Measurements from ENCODE around the gene C11orf87. TPM values are rescaled to one million over a fixed set of nuclear protein-coding genes. Genes with fewer than 3 reads are reported as not detected.

C11orf87 gene
- polyA plus RNA-seq, 1 of the 3 experiments (the other 2 are of a cell fraction): 0.36 TPM

- Histone ChIP-seq H2AFZ (ENCODE audit: low read depth) (no peak overlapping the region), H3F3A (replicated peaks; ENCODE audit: insufficient read depth) (no peaks in the 10 kb centered on the region), H3K9me3 (no peaks in the 10 kb centered on the region), H3K79me2 (ENCODE audit: insufficient read depth) (no peaks in the 10 kb centered on the region), H3K4me3 (ENCODE audit: low read depth in 2 of 2, low read length in 1 of 2) (no peak overlapping the region), H3K9me2 (no peaks in the 10 kb centered on the region), H3K9ac (no peak overlapping the region), H3K4me2 (no peak overlapping the region), H3K36me3 (replicated peaks in 1 of 2; ENCODE audit: control insufficient read depth in 1 of 2, insufficient read depth in 2 of 2, low read length in 1 of 2) (no peaks in the 10 kb centered on the region), H3K27ac (ENCODE audit: low read depth in 2 of 2, low read length in 1 of 2) (no peak overlapping the region), H3K4me1 (ENCODE audit: control insufficient read depth in 1 of 2, insufficient read depth in 2 of 2, low read depth in 1 of 2, low read length in 1 of 2) (no peaks in the 10 kb centered on the region), H3K27me3 (ENCODE audit: insufficient read depth) (no peaks in the 10 kb centered on the region), H4K20me1 (ENCODE audit: insufficient read depth) (no peaks in the 10 kb centered on the region)
- POLR2A ChIA-PET: no interaction called here
- 85% methylated on average over 1 of the region's 1 CpG for WGBS (ENCODE audit: low lambda C conversion rate)
- CTCF ChIA-PET: interaction anchor here (1.2 kb wide), 1 partner anchor 344 kb away, joined by 3 read pairs; no protein-coding TSS in a partner anchor
- no peak for TF ChIP-seq ELF1 (IDR thresholded peaks at IDR 0.05)
- DNase-seq: no peak
Measured at GRCh38 chr11:109383306-109383705, 38.7 kb upstream of the C11orf87 start.

DNA sequence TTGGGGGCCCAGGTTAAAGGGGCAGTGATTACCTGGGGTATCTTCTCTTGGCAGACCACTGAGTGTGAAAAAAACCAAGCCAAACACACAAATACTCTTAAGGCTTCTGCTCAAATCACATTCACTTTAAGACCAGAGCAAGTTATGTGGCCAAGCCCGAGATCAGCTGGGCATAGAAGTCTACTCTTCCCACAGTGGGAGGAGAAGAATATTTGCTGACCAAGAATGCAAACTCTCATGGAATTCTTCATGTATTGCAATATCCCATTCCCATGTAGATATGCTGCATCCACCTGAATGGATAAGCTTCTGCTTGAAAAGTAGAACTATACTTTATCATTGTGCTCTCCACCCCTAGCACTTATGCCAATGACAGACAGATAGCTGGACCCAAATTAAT, 37.1 kb upstream of the C11orf87 start:
- no peak overlapping the region for H3K4me3 ChIP-seq (ENCODE audit: low read depth in 2 of 2, low read length in 1 of 2)
- no peak overlapping the region for H3K4me2 ChIP-seq
- H3K27ac ChIP-seq (ENCODE audit: low read depth in 2 of 2, low read length in 1 of 2): no peak overlapping the region
- peaks cover 0 to 2% of the 10 kb centered on the region in 2 experiments; a peak in 1 of 4 replicates for H3K4me1 ChIP-seq (ENCODE audit: control insufficient read depth in 1 of 2, insufficient read depth in 2 of 2, low read depth in 1 of 2, low read length in 1 of 2)
- H3F3A ChIP-seq (replicated peaks; ENCODE audit: insufficient read depth): no peaks in the 10 kb centered on the region
- CTCF ChIA-PET: no interaction called here
- H3K36me3 ChIP-seq (replicated peaks in 1 of 2; ENCODE audit: control insufficient read depth in 1 of 2, insufficient read depth in 2 of 2, low read length in 1 of 2): no peaks in the 10 kb centered on the region
- H3K9me2 ChIP-seq: no peaks in the 10 kb centered on the region
- no peaks in the 10 kb centered on the region for H4K20me1 ChIP-seq (ENCODE audit: insufficient read depth)
- TF ChIP-seq FOXM1 (IDR thresholded peaks at IDR 0.05; ENCODE audit: low read depth) (no peak), JUND (IDR thresholded peaks at IDR 0.05) (no peak)
- POLR2A ChIA-PET: no interaction called here
- H3K9ac ChIP-seq: no peak overlapping the region
- no peaks in the 10 kb centered on the region for H3K79me2 ChIP-seq (ENCODE audit: insufficient read depth)
- 23% methylated on average over 1 of the region's 1 CpG for WGBS (ENCODE audit: low lambda C conversion rate)
- H2AFZ ChIP-seq (ENCODE audit: low read depth): no peak overlapping the region
- no peaks in the 10 kb centered on the region for H3K9me3 ChIP-seq
- no peaks in the 10 kb centered on the region for H3K27me3 ChIP-seq (ENCODE audit: insufficient read depth)
- DNase-seq: no peak

GRCh38 chr11:109388982-109389381, 33.0 kb upstream of the C11orf87 start:
- Histone ChIP-seq H3K9me3 (no peaks in the 10 kb centered on the region), H3K9ac (no peak overlapping the region), H3K9me2 (no peaks in the 10 kb centered on the region), H3K27me3 (ENCODE audit: insufficient read depth) (no peaks in the 10 kb centered on the region), H2AFZ (ENCODE audit: low read depth) (no peak overlapping the region), H3K36me3 (replicated peaks in 1 of 2; ENCODE audit: control insufficient read depth in 1 of 2, insufficient read depth in 2 of 2, low read length in 1 of 2) (no peaks in the 10 kb centered on the region), H3K4me3 (ENCODE audit: low read depth in 2 of 2, low read length in 1 of 2) (no peak overlapping the region), H3K79me2 (ENCODE audit: insufficient read depth) (no peaks in the 10 kb centered on the region), H3K27ac (ENCODE audit: low read depth in 2 of 2, low read length in 1 of 2) (no peak overlapping the region), H3F3A (replicated peaks; ENCODE audit: insufficient read depth) (no peaks in the 10 kb centered on the region), H3K4me2 (no peak overlapping the region), H3K4me1 (ENCODE audit: control insufficient read depth in 1 of 2, insufficient read depth in 2 of 2, low read depth in 1 of 2, low read length in 1 of 2) (peaks cover 0 to 2% of the 10 kb centered on the region in 2 experiments; a peak in 1 of 4 replicates), H4K20me1 (ENCODE audit: insufficient read depth) (no peaks in the 10 kb centered on the region)
- TF ChIP-seq, protein P1, sequence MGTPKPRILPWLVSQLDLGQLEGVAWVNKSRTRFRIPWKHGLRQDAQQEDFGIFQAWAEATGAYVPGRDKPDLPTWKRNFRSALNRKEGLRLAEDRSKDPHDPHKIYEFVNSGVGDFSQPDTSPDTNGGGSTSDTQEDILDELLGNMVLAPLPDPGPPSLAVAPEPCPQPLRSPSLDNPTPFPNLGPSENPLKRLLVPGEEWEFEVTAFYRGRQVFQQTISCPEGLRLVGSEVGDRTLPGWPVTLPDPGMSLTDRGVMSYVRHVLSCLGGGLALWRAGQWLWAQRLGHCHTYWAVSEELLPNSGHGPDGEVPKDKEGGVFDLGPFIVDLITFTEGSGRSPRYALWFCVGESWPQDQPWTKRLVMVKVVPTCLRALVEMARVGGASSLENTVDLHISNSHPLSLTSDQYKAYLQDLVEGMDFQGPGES (IDR thresholded peaks at IDR 0.05; ENCODE audit: low read depth, low read length): no peak
- no peak for TF ChIP-seq FOXM1 (IDR thresholded peaks at IDR 0.05; ENCODE audit: low read depth)
- no peak for TF ChIP-seq RXRA (IDR thresholded peaks at IDR 0.05; ENCODE audit: borderline replicate concordance, low read depth)
- TF ChIP-seq SIN3A (IDR thresholded peaks at IDR 0.05; ENCODE audit: borderline replicate concordance, low read depth, low read length): no peak
- no peak for TF ChIP-seq JUND (IDR thresholded peaks at IDR 0.05)
- no peak for TF ChIP-seq MEF2A (IDR thresholded peaks at IDR 0.05; ENCODE audit: borderline replicate concordance, low read depth)
- TF ChIP-seq MAX (IDR thresholded peaks at IDR 0.05; ENCODE audit: low read depth): no peak
- TF ChIP-seq GABPA (IDR thresholded peaks at IDR 0.05; ENCODE audit: low read depth): no peak
- no peak for TF ChIP-seq ELF1 (IDR thresholded peaks at IDR 0.05)
- TF ChIP-seq NFIC (IDR thresholded peaks at IDR 0.05; ENCODE audit: borderline replicate concordance): no peak
- TF ChIP-seq, protein P2, sequence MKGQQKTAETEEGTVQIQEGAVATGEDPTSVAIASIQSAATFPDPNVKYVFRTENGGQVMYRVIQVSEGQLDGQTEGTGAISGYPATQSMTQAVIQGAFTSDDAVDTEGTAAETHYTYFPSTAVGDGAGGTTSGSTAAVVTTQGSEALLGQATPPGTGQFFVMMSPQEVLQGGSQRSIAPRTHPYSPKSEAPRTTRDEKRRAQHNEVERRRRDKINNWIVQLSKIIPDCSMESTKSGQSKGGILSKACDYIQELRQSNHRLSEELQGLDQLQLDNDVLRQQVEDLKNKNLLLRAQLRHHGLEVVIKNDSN (IDR thresholded peaks at IDR 0.05; ENCODE audit: borderline replicate concordance, low read depth): no peak
- TF ChIP-seq, protein P3, sequence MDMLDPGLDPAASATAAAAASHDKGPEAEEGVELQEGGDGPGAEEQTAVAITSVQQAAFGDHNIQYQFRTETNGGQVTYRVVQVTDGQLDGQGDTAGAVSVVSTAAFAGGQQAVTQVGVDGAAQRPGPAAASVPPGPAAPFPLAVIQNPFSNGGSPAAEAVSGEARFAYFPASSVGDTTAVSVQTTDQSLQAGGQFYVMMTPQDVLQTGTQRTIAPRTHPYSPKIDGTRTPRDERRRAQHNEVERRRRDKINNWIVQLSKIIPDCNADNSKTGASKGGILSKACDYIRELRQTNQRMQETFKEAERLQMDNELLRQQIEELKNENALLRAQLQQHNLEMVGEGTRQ (IDR thresholded peaks at IDR 0.05; ENCODE audit: borderline replicate concordance, low read depth, low read length): no peak
- TF ChIP-seq POLR2AphosphoS5 (IDR thresholded peaks at IDR 0.05; ENCODE audit: low read depth, low read length): no peak
- no peak for TF ChIP-seq EP300 (IDR thresholded peaks at IDR 0.05; ENCODE audit: borderline replicate concordance in 1 of 2, low read depth in 1 of 2, low read length in 1 of 2)
- no peak for TF ChIP-seq RAD21 (IDR thresholded peaks at IDR 0.05; ENCODE audit: low read length)
- no peak for TF ChIP-seq TCF12 (IDR thresholded peaks at IDR 0.05)
- POLR2A ChIA-PET: no interaction called here
- CTCF ChIA-PET: no interaction called here
- WGBS (ENCODE audit: low lambda C conversion rate): 25% methylated on average over 3 of the region's 3 CpGs
- no peak for DNase-seq
